HepG2 (cell line): Measurements from ENCODE around the gene ADCY9. TPM values are rescaled to one million over a fixed set of nuclear protein-coding genes. Genes with fewer than 3 reads are reported as not detected.

Experiments
- CHD4 ChIP-seq: fragments of 200-600 bp; sonication (generic); IDR thresholded peaks from 2 replicates; pipeline ENCODE4 v1.7.0; 2017; ENCODE audit warnings: mild to moderate bottlenecking, low read length, borderline replicate concordance
- DNMT1 ChIP-seq: sonication (generic); formaldehyde crosslinking; IDR thresholded peaks from 2 replicates; pipeline ENCODE4 v1.5.1; 2020; ENCODE audit warnings: mild to moderate bottlenecking, missing genetic modification reagents
- FOXK2 ChIP-seq: fragments of 450-650 bp; IDR thresholded peaks from 2 replicates; pipeline ENCODE4 v1.6.1; 2016
- HNRNPH1 ChIP-seq: fragments of 200-400 bp; formaldehyde crosslinking; optimal IDR thresholded peaks from 2 replicates; pipeline ENCODE3; 2017; ENCODE audit warnings: mild to moderate bottlenecking, low read depth, low read length
- JUNB ChIP-seq: sonication (generic); formaldehyde crosslinking; IDR thresholded peaks from 2 replicates; pipeline ENCODE4 v1.8.0; 2022; ENCODE audit warnings: missing genetic modification reagents, mild to moderate bottlenecking, borderline replicate concordance
- KLF15 ChIP-seq: sonication (generic); formaldehyde crosslinking; IDR thresholded peaks from 2 replicates; pipeline ENCODE4 v1.8.1; 2023; ENCODE audit warnings: borderline replicate concordance, mild to moderate bottlenecking, inconsistent platforms, missing genetic modification reagents, mixed read lengths
- SCMH1 ChIP-seq: sonication (generic); formaldehyde crosslinking; IDR thresholded peaks from 2 replicates; pipeline ENCODE4 v1.9.0; 2021; ENCODE audit warnings: missing genetic modification reagents, mild to moderate bottlenecking, borderline replicate concordance
- ZNF333 ChIP-seq: sonication (generic); formaldehyde crosslinking; IDR thresholded peaks from 2 replicates; pipeline ENCODE4 v1.4.0; 2020; ENCODE audit warnings: mild to moderate bottlenecking, missing genetic modification reagents, borderline replicate concordance
- ZNF772 ChIP-seq: sonication (generic); formaldehyde crosslinking; IDR thresholded peaks from 2 replicates; pipeline ENCODE4 v1.5.0; 2020; ENCODE audit warnings: mild to moderate bottlenecking, missing genetic modification reagents
- ZNF841 ChIP-seq: sonication (generic); formaldehyde crosslinking; IDR thresholded peaks from 2 replicates; pipeline ENCODE4 v1.8.1; 2023; ENCODE audit warnings: missing genetic modification reagents, borderline replicate concordance
- ZSCAN29 ChIP-seq: sonication (generic); formaldehyde crosslinking; conservative IDR thresholded peaks from 2 replicates; pipeline ENCODE4 v1.4.0; 2020; ENCODE audit warnings: mild to moderate bottlenecking, missing genetic modification reagents
- polyA plus RNA-seq, 8 experiments: library from polyadenylated mRNA; depleted of rRNA in 3 of 8; stranded (reverse) in 7 of 8; unstranded in 1 of 8; fragments of >200 nt; fragmentation: Illumina TruSeq in 4 of 8; extraction: Trizol in 4 of 8; gene quantifications; 2 replicates each; pipeline versions ENCODE4 v1.2.1 to v1.2.3, GENCODE V29; 2011 to 2016; ENCODE audit warnings: low read depth in 4 of 8, missing spikeins in 1 of 8, mixed read lengths in 1 of 8; ENCODE audit not compliant: insufficient read depth in 1 of 8
- total RNA-seq, 5 experiments: library from RNA; depleted of rRNA; stranded (reverse); fragments of >200 nt; fragmentation: Illumina TruSeq; extraction: Trizol; gene quantifications; 2 replicates each; pipeline ENCODE4 v1.2.3, GENCODE V29; 2016; ENCODE audit warnings: low read depth in 1 of 5
- TF ChIP-seq, protein P1 (sequence below): IDR thresholded peaks from 2 replicates; pipeline ENCODE4 v1.6.1; 2016; ENCODE audit warnings: missing genetic modification reagents, missing compliant biosample characterization
- TF ChIP-seq, protein P2 (sequence below): sonication (generic); formaldehyde crosslinking; conservative IDR thresholded peaks from 2 replicates; pipeline ENCODE4 v1.8.1; 2023; ENCODE audit warnings: missing genetic modification reagents
- TF ChIP-seq, protein P3 (sequence below): IDR thresholded peaks from 2 replicates; pipeline ENCODE4 v1.6.1; 2012; ENCODE audit warnings: low read length, improper control_type of control experiment
- TF ChIP-seq, protein P4 (sequence below): IDR thresholded peaks from 2 replicates; pipeline ENCODE4 v1.6.1; 2016; ENCODE audit warnings: missing biosample characterization, missing genetic modification reagents, low read depth
- TF ChIP-seq, protein P5 (sequence below): sonication (generic); formaldehyde crosslinking; conservative IDR thresholded peaks from 2 replicates; pipeline ENCODE4 v1.4.0; 2020; ENCODE audit warnings: missing genetic modification reagents
- TF ChIP-seq, protein P6 (sequence below): IDR thresholded peaks from 2 replicates; pipeline ENCODE4 v1.6.1; 2016; ENCODE audit warnings: missing compliant biosample characterization, missing genetic modification reagents, borderline replicate concordance
- TF ChIP-seq, protein P7 (sequence below): sonication (generic); formaldehyde crosslinking; IDR thresholded peaks from 2 replicates; pipeline ENCODE4 v1.8.0; 2022; ENCODE audit warnings: missing genetic modification reagents, mild to moderate bottlenecking, inconsistent platforms, borderline replicate concordance

Gene ADCY9
- total and polyA plus RNA-seq, 2 of the 13 experiments (the other 11 are each of a cell fraction or from before 2014, with no cell fraction given) = 11.2 to 13.9 TPM

DNA sequence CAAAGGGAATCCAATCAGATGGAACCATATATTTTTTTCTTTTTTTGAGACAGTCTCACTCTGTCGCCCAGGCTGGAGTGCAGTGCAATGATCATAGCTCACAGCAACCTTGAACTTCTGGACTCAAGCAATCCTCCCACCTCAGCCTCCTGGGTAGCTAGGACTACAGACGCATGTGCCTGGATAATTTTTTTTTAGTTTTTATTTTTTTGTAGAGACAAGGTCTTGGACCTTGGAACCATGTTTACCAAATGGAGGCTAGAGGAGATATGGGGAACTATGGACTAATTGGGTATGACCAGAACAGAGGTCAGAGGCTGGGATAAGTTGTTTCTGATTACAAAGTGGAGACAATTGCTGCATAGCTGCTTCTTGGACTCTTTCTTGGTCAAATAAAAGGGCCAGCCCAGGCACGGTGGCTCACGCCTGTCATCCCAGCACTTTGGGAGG, 41.2 kb upstream of the ADCY9 start (continued):
- TF ChIP-seq, protein P1, sequence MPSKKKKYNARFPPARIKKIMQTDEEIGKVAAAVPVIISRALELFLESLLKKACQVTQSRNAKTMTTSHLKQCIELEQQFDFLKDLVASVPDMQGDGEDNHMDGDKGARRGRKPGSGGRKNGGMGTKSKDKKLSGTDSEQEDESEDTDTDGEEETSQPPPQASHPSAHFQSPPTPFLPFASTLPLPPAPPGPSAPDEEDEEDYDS (CRISPR knock-in tag) = no peak
- TF ChIP-seq SCMH1 (CRISPR knock-in tag) (no peak), ZNF333 (CRISPR knock-in tag) (no peak), ZNF841 (CRISPR knock-in tag) (no peak), JUNB (CRISPR knock-in tag) (no peak), KLF15 (no peak), HNRNPH1 (no peak), CHD4 (no peak), DNMT1 (CRISPR knock-in tag) (no peak), ZNF772 (CRISPR knock-in tag) (no peak), FOXK2 (peak; percentile 90), ZSCAN29 (CRISPR knock-in tag) (0 out of 2 replicates have a peak, but pooled peaks have one; percentile 5)
- TF ChIP-seq, protein P2, sequence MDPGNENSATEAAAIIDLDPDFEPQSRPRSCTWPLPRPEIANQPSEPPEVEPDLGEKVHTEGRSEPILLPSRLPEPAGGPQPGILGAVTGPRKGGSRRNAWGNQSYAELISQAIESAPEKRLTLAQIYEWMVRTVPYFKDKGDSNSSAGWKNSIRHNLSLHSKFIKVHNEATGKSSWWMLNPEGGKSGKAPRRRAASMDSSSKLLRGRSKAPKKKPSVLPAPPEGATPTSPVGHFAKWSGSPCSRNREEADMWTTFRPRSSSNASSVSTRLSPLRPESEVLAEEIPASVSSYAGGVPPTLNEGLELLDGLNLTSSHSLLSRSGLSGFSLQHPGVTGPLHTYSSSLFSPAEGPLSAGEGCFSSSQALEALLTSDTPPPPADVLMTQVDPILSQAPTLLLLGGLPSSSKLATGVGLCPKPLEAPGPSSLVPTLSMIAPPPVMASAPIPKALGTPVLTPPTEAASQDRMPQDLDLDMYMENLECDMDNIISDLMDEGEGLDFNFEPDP (CRISPR knock-in tag) = no peak
- TF ChIP-seq, protein P3, sequence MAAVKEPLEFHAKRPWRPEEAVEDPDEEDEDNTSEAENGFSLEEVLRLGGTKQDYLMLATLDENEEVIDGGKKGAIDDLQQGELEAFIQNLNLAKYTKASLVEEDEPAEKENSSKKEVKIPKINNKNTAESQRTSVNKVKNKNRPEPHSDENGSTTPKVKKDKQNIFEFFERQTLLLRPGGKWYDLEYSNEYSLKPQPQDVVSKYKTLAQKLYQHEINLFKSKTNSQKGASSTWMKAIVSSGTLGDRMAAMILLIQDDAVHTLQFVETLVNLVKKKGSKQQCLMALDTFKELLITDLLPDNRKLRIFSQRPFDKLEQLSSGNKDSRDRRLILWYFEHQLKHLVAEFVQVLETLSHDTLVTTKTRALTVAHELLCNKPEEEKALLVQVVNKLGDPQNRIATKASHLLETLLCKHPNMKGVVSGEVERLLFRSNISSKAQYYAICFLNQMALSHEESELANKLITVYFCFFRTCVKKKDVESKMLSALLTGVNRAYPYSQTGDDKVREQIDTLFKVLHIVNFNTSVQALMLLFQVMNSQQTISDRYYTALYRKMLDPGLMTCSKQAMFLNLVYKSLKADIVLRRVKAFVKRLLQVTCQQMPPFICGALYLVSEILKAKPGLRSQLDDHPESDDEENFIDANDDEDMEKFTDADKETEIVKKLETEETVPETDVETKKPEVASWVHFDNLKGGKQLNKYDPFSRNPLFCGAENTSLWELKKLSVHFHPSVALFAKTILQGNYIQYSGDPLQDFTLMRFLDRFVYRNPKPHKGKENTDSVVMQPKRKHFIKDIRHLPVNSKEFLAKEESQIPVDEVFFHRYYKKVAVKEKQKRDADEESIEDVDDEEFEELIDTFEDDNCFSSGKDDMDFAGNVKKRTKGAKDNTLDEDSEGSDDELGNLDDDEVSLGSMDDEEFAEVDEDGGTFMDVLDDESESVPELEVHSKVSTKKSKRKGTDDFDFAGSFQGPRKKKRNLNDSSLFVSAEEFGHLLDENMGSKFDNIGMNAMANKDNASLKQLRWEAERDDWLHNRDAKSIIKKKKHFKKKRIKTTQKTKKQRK = no peak
- TF ChIP-seq, protein P4, sequence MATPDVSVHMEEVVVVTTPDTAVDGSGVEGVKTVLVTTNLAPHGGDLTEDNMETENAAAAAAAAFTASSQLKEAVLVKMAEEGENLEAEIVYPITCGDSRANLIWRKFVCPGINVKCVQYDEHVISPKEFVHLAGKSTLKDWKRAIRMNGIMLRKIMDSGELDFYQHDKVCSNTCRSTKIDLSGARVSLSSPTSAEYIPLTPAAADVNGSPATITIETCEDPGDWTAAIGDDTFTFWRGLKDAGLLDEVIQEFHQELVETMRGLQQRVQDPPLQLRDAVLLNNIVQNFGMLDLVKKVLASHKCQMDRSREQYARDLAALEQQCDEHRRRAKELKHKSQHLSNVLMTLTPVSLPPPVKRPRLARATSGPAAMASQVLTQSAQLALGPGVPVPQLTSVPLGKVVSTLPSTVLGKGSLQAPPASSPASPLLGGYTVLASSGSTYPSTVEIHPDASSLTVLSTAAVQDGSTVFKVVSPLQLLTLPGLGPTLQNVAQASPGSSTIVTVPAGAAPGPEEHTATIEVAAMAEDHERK (CRISPR knock-in tag) = no peak
- TF ChIP-seq, protein P5, sequence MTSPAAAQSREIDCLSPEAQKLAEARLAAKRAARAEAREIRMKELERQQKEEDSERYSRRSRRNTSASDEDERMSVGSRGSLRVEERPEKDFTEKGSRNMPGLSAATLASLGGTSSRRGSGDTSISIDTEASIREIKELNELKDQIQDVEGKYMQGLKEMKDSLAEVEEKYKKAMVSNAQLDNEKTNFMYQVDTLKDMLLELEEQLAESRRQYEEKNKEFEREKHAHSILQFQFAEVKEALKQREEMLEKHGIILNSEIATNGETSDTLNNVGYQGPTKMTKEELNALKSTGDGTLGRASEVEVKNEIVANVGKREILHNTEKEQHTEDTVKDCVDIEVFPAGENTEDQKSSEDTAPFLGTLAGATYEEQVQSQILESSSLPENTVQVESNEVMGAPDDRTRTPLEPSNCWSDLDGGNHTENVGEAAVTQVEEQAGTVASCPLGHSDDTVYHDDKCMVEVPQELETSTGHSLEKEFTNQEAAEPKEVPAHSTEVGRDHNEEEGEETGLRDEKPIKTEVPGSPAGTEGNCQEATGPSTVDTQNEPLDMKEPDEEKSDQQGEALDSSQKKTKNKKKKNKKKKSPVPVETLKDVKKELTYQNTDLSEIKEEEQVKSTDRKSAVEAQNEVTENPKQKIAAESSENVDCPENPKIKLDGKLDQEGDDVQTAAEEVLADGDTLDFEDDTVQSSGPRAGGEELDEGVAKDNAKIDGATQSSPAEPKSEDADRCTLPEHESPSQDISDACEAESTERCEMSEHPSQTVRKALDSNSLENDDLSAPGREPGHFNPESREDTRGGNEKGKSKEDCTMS (CRISPR knock-in tag) = no peak
- TF ChIP-seq, protein P6, sequence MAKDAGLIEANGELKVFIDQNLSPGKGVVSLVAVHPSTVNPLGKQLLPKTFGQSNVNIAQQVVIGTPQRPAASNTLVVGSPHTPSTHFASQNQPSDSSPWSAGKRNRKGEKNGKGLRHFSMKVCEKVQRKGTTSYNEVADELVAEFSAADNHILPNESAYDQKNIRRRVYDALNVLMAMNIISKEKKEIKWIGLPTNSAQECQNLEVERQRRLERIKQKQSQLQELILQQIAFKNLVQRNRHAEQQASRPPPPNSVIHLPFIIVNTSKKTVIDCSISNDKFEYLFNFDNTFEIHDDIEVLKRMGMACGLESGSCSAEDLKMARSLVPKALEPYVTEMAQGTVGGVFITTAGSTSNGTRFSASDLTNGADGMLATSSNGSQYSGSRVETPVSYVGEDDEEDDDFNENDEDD (CRISPR knock-in tag) = no peak
- TF ChIP-seq, protein P7, sequence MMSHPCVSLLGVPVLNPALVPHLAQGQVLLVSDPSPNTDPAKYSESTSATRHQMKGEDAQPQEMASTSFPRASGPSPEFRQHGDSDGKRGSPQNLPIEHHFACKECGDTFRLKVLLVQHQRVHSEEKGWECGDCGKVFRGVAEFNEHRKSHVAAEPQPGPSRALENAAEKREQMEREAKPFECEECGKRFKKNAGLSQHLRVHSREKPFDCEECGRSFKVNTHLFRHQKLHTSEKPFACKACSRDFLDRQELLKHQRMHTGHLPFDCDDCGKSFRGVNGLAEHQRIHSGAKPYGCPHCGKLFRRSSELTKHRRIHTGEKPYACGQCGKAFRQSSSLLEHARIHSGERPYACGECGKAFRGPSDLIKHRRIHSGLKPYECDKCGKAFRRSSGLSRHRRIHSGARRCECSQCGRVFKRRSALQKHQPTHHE (CRISPR knock-in tag) = no peak
